ENCODE results near the gene DEFB129. TPM values are rescaled to one million over a fixed set of nuclear protein-coding genes. Genes with fewer than 3 reads are reported as not detected.
"Not testable (repeated sequence)": the region's sequence is repeated elsewhere in the genome, so short reads cannot be mapped to it uniquely, and the experiment has no call there.

Gene DEFB129
- total and polyA plus RNA-seq, 10 of the 15 experiments (the other 5 are each of a cell fraction or from before 2014, with no cell fraction given): not detected

GRCh38 chr20:199996-200395 lies 27.1 kb upstream of the DEFB129 start:
- Histone ChIP-seq H3K36me3 (ENCODE audit: control insufficient read depth in 2 of 2, insufficient read depth in 2 of 2, low read length in 1 of 2) (no peaks in the 10 kb centered on the region), H3K27ac (ENCODE audit: control insufficient read depth, insufficient read depth) (no peak overlapping the region), H2AFZ (ENCODE audit: control insufficient read depth, low read depth, low read length) (no peak overlapping the region), H3K4me3 (no peak overlapping the region), H3K4me1 (ENCODE audit: control insufficient read depth, insufficient read depth, low read length) (no peaks in the 10 kb centered on the region), H3K4me2 (ENCODE audit: control insufficient read depth, insufficient read depth) (no peak overlapping the region), H3K79me2 (ENCODE audit: control insufficient read depth, insufficient read depth, low read length) (no peaks in the 10 kb centered on the region), H3K9ac (ENCODE audit: control insufficient read depth, insufficient read depth, low read length) (no peak overlapping the region), H3K9me3 (replicated peaks; ENCODE audit: control insufficient read depth, insufficient read depth, low read length) (no peaks in the 10 kb centered on the region), H3K27me3 (replicated peaks in 1 of 2; ENCODE audit: control insufficient read depth in 2 of 2, insufficient read depth in 2 of 2, low read length in 1 of 2) (peaks cover 0 to 3% of the 10 kb centered on the region in 2 experiments; a peak in 2 of 4 replicates), H4K20me1 (ENCODE audit: control insufficient read depth, insufficient read depth) (no peaks in the 10 kb centered on the region)
- ChIA-PET SMC1A (ENCODE audit: uncharacterized antibody, unreplicated experiment) (no interaction called here), RAD21 (ENCODE audit: unreplicated experiment) (no interaction called here), POLR2A (no interaction called here), CTCF (no interaction called here)
- in situ Hi-C loops (cut with MboI): no loop called here
- no peak for ATAC-seq
- no peak for FAIRE-seq
- WGBS (ENCODE audit: insufficient coverage, insufficient replicate concordance, low lambda C conversion rate, missing lambda C conversion rate): 1% methylated on average over 4 of the region's 4 CpGs
- intact Hi-C loops (cut with micrococcal nuclease; ENCODE audit: unreplicated experiment): no loop called here
- BruUV-seq (replicated peaks): no TSS peak
- no peak for DNase-seq (ENCODE audit: low read depth, low spot score)
- TF ChIP-seq RAD21 (IDR thresholded peaks at IDR 0.05; ENCODE audit: insufficient read depth, low read depth, low read length) (no peak), HCFC1 (IDR thresholded peaks at IDR 0.05; ENCODE audit: low read length) (no peak), DPF2 (IDR thresholded peaks at IDR 0.05) (no peak)

- H3K4me1 ChIP-seq (ENCODE audit: control insufficient read depth, insufficient read depth, low read length); H3K9ac ChIP-seq (ENCODE audit: control insufficient read depth, insufficient read depth, low read length); in situ Hi-C loops (cut with MboI); DNase-seq (ENCODE audit: low read depth, low spot score); BruUV-seq (replicated peaks); H3K4me2 ChIP-seq (ENCODE audit: control insufficient read depth, insufficient read depth); CTCF ChIA-PET; POLR2A ChIA-PET; ATAC-seq; H3K9me3 ChIP-seq (replicated peaks; ENCODE audit: control insufficient read depth, insufficient read depth, low read length); H2AFZ ChIP-seq (ENCODE audit: control insufficient read depth, low read depth, low read length); RAD21 ChIA-PET (ENCODE audit: unreplicated experiment); FAIRE-seq; H3K4me3 ChIP-seq; H3K36me3 ChIP-seq (ENCODE audit: control insufficient read depth in 2 of 2, insufficient read depth in 2 of 2, low read length in 1 of 2); H3K79me2 ChIP-seq (ENCODE audit: control insufficient read depth, insufficient read depth, low read length); H3K27me3 ChIP-seq (replicated peaks in 1 of 2; ENCODE audit: control insufficient read depth in 2 of 2, insufficient read depth in 2 of 2, low read length in 1 of 2); H3K27ac ChIP-seq (ENCODE audit: control insufficient read depth, insufficient read depth); H4K20me1 ChIP-seq (ENCODE audit: control insufficient read depth, insufficient read depth); intact Hi-C loops (cut with micrococcal nuclease; ENCODE audit: unreplicated experiment): not testable (repeated sequence)
- WGBS (ENCODE audit: insufficient coverage, insufficient replicate concordance, low lambda C conversion rate, missing lambda C conversion rate): 14% methylated on average over 4 of the region's 4 CpGs
- SMC1A ChIA-PET (ENCODE audit: uncharacterized antibody, unreplicated experiment): interaction anchor here (1.4 kb wide), 1 partner anchor 127 kb away, joined by 4 read pairs; no protein-coding TSS in a partner anchor
Measured at GRCh38 chr20:203630-204029, 23.4 kb upstream of the DEFB129 start.

Measured in GM12878 (cell line).